ENCODE data around the gene FBXO15.

FBXO15 gene

DNA sequence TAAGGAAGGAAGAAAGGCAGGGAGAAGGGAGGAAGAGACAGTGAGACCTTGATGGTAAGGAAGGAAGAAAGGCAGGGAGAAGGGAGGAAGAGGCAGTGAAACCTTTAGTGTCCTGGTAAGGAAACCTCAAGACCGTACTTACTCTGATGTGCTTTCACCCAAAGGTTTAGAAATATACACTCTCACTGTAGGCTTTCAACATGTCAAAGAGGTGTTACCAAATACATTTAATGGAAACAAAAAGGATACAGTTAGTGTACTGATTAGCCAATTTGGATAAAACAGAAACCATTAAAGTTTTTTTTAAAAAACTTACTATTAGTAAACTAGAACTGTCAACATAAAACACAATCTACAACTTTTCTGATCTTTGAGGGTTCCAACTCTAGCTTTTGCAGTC lies 7.1 kb downstream of the FBXO15 start:
- 80 to 100% methylated on average over 1 of the region's 1 CpG for WGBS, 2 experiments
- Histone ChIP-seq H3K4me3 (ENCODE audit: insufficient read depth, low read depth, low read length) (no peak overlapping the region), H3K9me3 (ENCODE audit: control insufficient read depth, low read length) (no peaks in the 10 kb centered on the region), H3K27ac (ENCODE audit: insufficient read depth, low read depth, low read length, poor library complexity, severe bottlenecking) (no peak overlapping the region), H3K27me3 (ENCODE audit: control insufficient read depth, insufficient read depth, low read length, poor library complexity, severe bottlenecking) (no peaks in the 10 kb centered on the region), H3K4me1 (ENCODE audit: control insufficient read depth, insufficient read depth, low read length) (no peaks in the 10 kb centered on the region), H3K36me3 (ENCODE audit: control insufficient read depth, insufficient read depth, low read length) (no peaks in the 10 kb centered on the region)

DNA sequence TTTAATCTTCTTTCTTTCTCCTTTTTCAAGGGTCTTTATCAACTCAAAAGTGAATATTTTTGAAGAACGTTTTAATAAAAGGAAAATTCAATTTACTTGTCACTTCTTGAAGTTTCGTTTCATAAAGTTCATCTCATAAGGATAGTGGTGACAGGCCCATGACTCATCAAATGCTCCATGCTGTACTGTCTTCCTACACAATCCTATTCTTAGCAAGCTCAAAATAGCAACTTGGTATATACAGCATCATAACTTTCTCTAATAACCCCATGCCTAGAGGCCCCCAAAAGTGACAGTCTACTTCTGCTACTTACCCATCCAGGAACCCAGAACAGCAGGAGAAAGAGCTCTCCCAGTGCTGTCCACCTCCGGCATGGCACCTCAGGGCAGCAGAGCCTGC lies 7.7 kb downstream of the FBXO15 start:
- no peaks in the 10 kb centered on the region for H3K36me3 ChIP-seq (ENCODE audit: control insufficient read depth, insufficient read depth, low read length)
- WGBS, 2 experiments, result 58 to 66% methylated on average over 3 of the region's 3 CpGs
- H3K27me3 ChIP-seq (ENCODE audit: control insufficient read depth, insufficient read depth, low read length, poor library complexity, severe bottlenecking), result no peaks in the 10 kb centered on the region
- no peaks in the 10 kb centered on the region for H3K9me3 ChIP-seq (ENCODE audit: control insufficient read depth, low read length)
- no peaks in the 10 kb centered on the region for H3K4me1 ChIP-seq (ENCODE audit: control insufficient read depth, insufficient read depth, low read length)
- H3K4me3 ChIP-seq (ENCODE audit: insufficient read depth, low read depth, low read length), result no peak overlapping the region
- H3K27ac ChIP-seq (ENCODE audit: insufficient read depth, low read depth, low read length, poor library complexity, severe bottlenecking), result no peak overlapping the region

DNA sequence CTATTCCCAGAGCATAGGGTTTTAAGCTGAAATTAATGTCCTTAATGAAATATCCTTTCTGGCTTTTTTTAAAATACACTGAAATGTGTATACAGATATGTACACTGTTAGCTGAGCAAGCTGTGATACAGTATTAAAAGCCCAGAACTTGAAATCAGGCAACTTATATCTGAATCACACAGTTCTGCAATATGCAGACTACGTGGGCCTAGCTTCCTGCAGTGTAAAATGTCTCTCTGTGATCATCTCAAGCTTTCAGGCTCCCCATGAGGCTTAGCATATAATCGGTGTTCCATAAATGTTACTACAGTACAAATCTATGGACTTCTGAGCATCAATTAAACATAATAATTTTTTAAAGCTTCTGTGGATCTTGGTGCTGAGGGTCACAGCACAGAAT lies 8.2 kb downstream of the FBXO15 start:
- no peaks in the 10 kb centered on the region for H3K4me1 ChIP-seq (ENCODE audit: control insufficient read depth, insufficient read depth, low read length)
- no peak overlapping the region for H3K27ac ChIP-seq (ENCODE audit: insufficient read depth, low read depth, low read length, poor library complexity, severe bottlenecking)
- H3K36me3 ChIP-seq (ENCODE audit: control insufficient read depth, insufficient read depth, low read length), result no peaks in the 10 kb centered on the region
- no peak overlapping the region for H3K4me3 ChIP-seq (ENCODE audit: insufficient read depth, low read depth, low read length)
- H3K9me3 ChIP-seq (ENCODE audit: control insufficient read depth, low read length), result no peaks in the 10 kb centered on the region
- no peaks in the 10 kb centered on the region for H3K27me3 ChIP-seq (ENCODE audit: control insufficient read depth, insufficient read depth, low read length, poor library complexity, severe bottlenecking)
- WGBS, 2 experiments, result 91% methylated on average over 2 of the region's 2 CpGs

DNA sequence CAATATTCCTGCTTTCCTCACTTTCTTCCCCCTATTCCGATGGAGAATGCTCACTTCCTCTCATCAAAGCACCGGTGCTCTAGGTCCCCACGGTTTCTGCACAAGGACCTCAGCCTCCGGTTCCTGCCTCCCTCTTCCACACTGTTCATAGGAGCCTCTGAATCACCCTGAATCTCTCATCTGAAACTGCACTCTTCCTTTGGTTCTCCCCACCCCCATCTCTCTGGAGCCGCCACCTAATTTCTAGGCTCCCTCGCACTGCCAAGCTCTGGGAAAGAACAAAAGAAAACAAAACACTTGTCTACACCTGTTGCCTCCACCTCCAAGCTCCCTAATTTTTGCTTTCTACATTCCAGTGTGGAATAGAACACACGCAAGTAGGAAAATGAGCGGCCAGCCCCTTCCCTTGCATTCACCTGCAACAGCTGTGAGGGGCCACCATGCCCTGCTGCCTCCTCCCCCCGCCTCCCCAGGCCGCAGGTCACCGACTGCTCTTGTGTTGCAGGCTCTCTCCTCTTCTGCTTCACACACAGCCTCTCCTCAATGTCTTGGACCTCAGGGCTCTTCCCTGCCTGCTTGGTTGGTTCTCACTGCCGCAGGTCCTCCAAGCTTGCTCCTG lies 9.6 kb downstream of the FBXO15 start:
- H3K4me3 ChIP-seq (ENCODE audit: insufficient read depth, low read depth, low read length), result no peak overlapping the region
- H3K4me1 ChIP-seq (ENCODE audit: control insufficient read depth, insufficient read depth, low read length), result no peaks in the 10 kb centered on the region
- H3K27me3 ChIP-seq (ENCODE audit: control insufficient read depth, insufficient read depth, low read length, poor library complexity, severe bottlenecking), result no peaks in the 10 kb centered on the region
- H3K27ac ChIP-seq (ENCODE audit: insufficient read depth, low read depth, low read length, poor library complexity, severe bottlenecking), result no peak overlapping the region
- no peaks in the 10 kb centered on the region for H3K9me3 ChIP-seq (ENCODE audit: control insufficient read depth, low read length)
- no peaks in the 10 kb centered on the region for H3K36me3 ChIP-seq (ENCODE audit: control insufficient read depth, insufficient read depth, low read length)
- WGBS, 2 experiments, result 89% methylated on average over 12 of the region's 12 CpGs

DNA sequence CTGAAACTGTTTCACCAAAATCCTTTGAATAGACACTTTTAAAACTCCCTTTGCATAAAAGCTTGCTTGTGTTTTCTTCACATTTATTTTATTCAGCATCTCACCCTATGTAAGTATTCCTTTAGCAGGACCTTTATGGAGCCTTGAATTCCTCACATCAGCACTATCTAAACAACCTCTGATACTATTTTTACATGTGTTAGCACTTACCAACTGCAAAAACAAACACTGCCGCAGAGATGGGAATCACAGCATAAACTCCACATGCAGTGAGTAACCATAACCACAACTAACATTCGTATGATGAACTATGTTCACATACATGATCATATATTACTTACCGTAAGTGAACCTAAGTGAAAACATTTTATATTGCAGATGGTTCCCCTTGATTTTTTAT lies 15.4 kb downstream of the FBXO15 start:
- H3K27me3 ChIP-seq (ENCODE audit: control insufficient read depth, insufficient read depth, low read length, poor library complexity, severe bottlenecking), result no peaks in the 10 kb centered on the region
- no peaks in the 10 kb centered on the region for H3K36me3 ChIP-seq (ENCODE audit: control insufficient read depth, insufficient read depth, low read length)
- H3K4me1 ChIP-seq (ENCODE audit: control insufficient read depth, insufficient read depth, low read length), result peaks cover 7% of the 10 kb centered on the region
- H3K9me3 ChIP-seq (ENCODE audit: control insufficient read depth, low read length), result no peaks in the 10 kb centered on the region
- no peak overlapping the region for H3K4me3 ChIP-seq (ENCODE audit: insufficient read depth, low read depth, low read length)
- WGBS, 2 experiments, result 90 to 100% methylated on average over 2 to 3 of the region's 3 CpGs
- H3K27ac ChIP-seq (ENCODE audit: insufficient read depth, low read depth, low read length, poor library complexity, severe bottlenecking), result no peak overlapping the region

DNA sequence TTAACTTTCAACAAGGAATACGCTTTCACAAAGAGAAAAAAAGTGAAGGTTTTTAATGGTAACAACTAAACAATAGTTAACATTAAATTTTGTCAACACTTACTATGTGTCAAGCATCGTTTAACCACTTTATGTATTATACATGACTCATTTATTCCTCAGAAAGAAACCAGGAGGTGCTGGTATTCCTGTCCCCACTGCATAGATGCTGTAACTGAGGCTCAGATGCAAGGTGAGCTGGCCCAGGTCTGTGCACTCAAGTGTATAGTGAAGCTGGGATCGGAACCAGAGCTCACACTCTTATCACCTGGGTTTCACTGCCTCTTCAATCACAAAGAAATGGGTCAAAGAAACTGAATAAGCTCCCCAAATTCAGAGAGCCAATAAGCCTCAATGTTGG lies 16.5 kb downstream of the FBXO15 start:
- H3K36me3 ChIP-seq (ENCODE audit: control insufficient read depth, insufficient read depth, low read length), result no peaks in the 10 kb centered on the region
- no peaks in the 10 kb centered on the region for H3K27me3 ChIP-seq (ENCODE audit: control insufficient read depth, insufficient read depth, low read length, poor library complexity, severe bottlenecking)
- H3K4me1 ChIP-seq (ENCODE audit: control insufficient read depth, insufficient read depth, low read length), result peaks cover 11% of the 10 kb centered on the region
- no peak overlapping the region for H3K4me3 ChIP-seq (ENCODE audit: insufficient read depth, low read depth, low read length)
- H3K9me3 ChIP-seq (ENCODE audit: control insufficient read depth, low read length), result no peaks in the 10 kb centered on the region
- WGBS, 2 experiments, result 80 to 92% methylated on average over 3 of the region's 3 CpGs
- H3K27ac ChIP-seq (ENCODE audit: insufficient read depth, low read depth, low read length, poor library complexity, severe bottlenecking), result no peak overlapping the region

DNA sequence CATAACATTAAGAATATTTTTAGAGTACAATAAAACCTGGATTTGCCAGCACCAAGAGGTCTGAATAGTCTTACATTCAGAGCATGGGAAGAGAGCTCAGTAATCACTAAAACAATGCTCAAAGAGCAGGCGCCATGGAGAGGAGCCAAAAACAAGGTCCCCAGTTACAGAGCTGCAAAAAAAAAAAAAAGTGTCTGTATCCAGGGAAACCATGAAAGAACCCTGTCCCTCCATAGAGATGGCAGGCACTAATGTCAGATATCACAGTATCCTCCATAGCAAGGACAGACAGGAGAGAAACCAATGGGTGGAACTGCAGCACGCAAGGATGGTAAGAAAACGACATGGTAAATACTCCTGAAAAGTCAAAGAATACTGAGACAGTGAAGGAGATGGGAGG lies 19.5 kb downstream of the FBXO15 start:
- H3K27ac ChIP-seq (ENCODE audit: insufficient read depth, low read depth, low read length, poor library complexity, severe bottlenecking), result no peak overlapping the region
- peaks cover 11% of the 10 kb centered on the region for H3K4me1 ChIP-seq (ENCODE audit: control insufficient read depth, insufficient read depth, low read length)
- H3K27me3 ChIP-seq (ENCODE audit: control insufficient read depth, insufficient read depth, low read length, poor library complexity, severe bottlenecking), result no peaks in the 10 kb centered on the region
- H3K4me3 ChIP-seq (ENCODE audit: insufficient read depth, low read depth, low read length), result no peak overlapping the region
- H3K9me3 ChIP-seq (ENCODE audit: control insufficient read depth, low read length), result no peaks in the 10 kb centered on the region
- H3K36me3 ChIP-seq (ENCODE audit: control insufficient read depth, insufficient read depth, low read length), result no peaks in the 10 kb centered on the region
- WGBS, 2 experiments, result 64 to 71% methylated on average over 3 of the region's 3 CpGs

DNA sequence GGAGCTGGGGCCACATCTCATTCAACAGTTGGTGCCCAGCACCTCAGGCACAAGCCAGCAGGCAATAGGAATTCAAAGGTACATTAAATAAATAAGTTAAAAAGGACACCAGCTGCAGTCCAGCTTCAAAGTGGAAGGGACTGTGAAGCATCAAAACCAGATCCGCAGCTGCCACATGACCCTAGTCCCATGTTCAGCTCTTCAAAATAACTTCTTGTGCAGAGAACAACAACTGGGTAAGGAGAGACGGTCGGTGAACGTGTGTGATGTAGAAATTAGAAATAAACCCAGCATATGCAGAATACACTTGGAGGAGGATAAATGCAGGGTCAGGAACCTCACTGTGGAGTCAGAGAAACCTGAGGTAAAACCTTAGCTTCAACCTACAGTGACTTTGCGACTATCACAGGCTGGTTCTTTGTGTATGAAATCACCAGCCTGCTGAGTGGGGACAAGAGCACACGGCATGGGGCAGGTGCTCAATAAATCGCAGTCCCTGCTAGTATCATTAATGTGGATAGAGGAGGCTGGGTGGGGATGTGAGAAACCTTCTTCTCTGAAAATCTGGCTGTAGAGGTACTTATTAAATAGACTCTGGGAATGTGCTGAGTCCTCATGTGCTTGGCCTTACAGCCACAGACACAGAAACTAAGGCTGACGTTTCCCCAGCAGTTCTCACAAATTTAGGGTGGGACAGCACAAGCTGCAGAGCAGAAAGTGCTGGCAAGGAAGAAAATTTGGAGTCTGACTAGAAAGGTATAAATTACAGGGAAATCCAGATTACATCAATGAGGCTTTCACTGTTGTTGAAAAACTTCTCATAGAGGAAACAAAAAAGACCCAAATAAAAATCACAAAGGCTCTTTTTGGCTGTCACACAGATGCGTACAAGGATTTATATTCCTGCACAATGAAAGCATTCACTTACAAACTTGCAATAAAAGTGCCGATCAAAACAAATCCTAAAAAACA lies 20.7 kb downstream of the FBXO15 start:
- Histone ChIP-seq H3K27ac (ENCODE audit: insufficient read depth, low read depth, low read length, poor library complexity, severe bottlenecking) (no peak overlapping the region), H3K36me3 (ENCODE audit: control insufficient read depth, insufficient read depth, low read length) (no peaks in the 10 kb centered on the region), H3K4me3 (ENCODE audit: insufficient read depth, low read depth, low read length) (no peak overlapping the region), H3K27me3 (ENCODE audit: control insufficient read depth, insufficient read depth, low read length, poor library complexity, severe bottlenecking) (no peaks in the 10 kb centered on the region), H3K4me1 (ENCODE audit: control insufficient read depth, insufficient read depth, low read length) (peaks cover 11% of the 10 kb centered on the region), H3K9me3 (ENCODE audit: control insufficient read depth, low read length) (no peaks in the 10 kb centered on the region)
- 56% methylated on average over 10 of the region's 10 CpGs for WGBS, 2 experiments

DNA sequence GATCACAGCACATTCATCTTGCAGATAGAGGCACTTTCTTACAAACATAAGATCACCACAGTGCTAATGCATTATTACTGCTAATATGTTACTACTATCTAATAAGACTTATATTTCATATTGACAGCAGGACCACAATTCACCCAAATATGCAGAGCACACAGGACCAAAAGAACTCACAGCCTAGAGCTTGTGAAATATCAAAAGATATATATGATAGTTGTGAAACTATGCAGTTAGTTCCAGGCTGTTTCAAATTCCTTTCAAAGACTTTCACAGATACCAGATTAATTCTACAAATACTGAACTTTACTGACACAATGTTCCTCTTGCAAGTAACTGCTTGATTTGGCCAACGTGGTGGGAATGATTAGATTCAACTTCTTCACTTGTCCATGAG lies 23.0 kb downstream of the FBXO15 start:
- H3K9me3 ChIP-seq (ENCODE audit: control insufficient read depth, low read length), result no peaks in the 10 kb centered on the region
- H3K27me3 ChIP-seq (ENCODE audit: control insufficient read depth, insufficient read depth, low read length, poor library complexity, severe bottlenecking), result no peaks in the 10 kb centered on the region
- no peak overlapping the region for H3K4me3 ChIP-seq (ENCODE audit: insufficient read depth, low read depth, low read length)
- no peaks in the 10 kb centered on the region for H3K36me3 ChIP-seq (ENCODE audit: control insufficient read depth, insufficient read depth, low read length)
- 86 to 100% methylated on average over 1 of the region's 1 CpG for WGBS, 2 experiments
- peaks cover 11% of the 10 kb centered on the region for H3K4me1 ChIP-seq (ENCODE audit: control insufficient read depth, insufficient read depth, low read length)
- H3K27ac ChIP-seq (ENCODE audit: insufficient read depth, low read depth, low read length, poor library complexity, severe bottlenecking), result no peak overlapping the region

DNA sequence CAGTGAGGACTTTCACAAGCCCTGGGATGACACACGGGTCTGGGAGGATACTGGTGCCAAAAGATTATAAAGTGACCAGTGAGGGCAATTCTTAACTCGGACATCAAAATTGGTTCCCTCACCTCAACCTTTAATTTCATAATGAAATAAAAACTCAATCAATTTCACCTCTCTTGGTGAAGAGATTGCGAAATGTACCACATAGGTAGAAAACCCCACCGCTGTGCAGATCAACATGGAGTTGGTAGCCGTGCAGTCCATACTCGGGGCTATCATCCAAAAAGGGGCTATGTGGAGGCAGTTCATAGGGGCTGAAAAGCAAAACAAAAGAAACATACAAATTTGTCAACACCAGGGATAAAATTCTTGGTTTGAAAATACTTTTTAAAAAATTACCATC lies 24.4 kb downstream of the FBXO15 start:
- no peaks in the 10 kb centered on the region for H3K9me3 ChIP-seq (ENCODE audit: control insufficient read depth, low read length)
- H3K4me1 ChIP-seq (ENCODE audit: control insufficient read depth, insufficient read depth, low read length), result peaks cover 11% of the 10 kb centered on the region
- no peak overlapping the region for H3K4me3 ChIP-seq (ENCODE audit: insufficient read depth, low read depth, low read length)
- WGBS, 2 experiments, result 90 to 95% methylated on average over 6 of the region's 6 CpGs
- H3K36me3 ChIP-seq (ENCODE audit: control insufficient read depth, insufficient read depth, low read length), result no peaks in the 10 kb centered on the region
- no peaks in the 10 kb centered on the region for H3K27me3 ChIP-seq (ENCODE audit: control insufficient read depth, insufficient read depth, low read length, poor library complexity, severe bottlenecking)
- H3K27ac ChIP-seq (ENCODE audit: insufficient read depth, low read depth, low read length, poor library complexity, severe bottlenecking), result no peak overlapping the region

All from ectodermal cell (in vitro differentiated cells).